Activated CD4-positive, alpha-beta T cell treated with anti-CD3 and anti-CD28 coated beads for 36 hours (primary cell): ENCODE data around the gene DERL2. TPM values are rescaled to one million over a fixed set of nuclear protein-coding genes. Genes with fewer than 3 reads are reported as not detected.

Experiments
- ATAC-seq: fragments of 200-7000 bp; cut with Tn5 transposase; one replicate; pipeline ENCODE4 v1.10.0; 2021; ENCODE audit warnings: mild to moderate bottlenecking, moderate library complexity
- CTCF ChIA-PET: fragments of 350-600 bp; sonication (Branson Sonifier 250); formaldehyde crosslinking; loops from one replicate; lab custom pipeline; 2021; ENCODE audit warnings: antibody characterized with exemption; lab: Charles Lee
- POLR2A ChIA-PET: fragments of 350-600 bp; sonication (Branson Sonifier 250); formaldehyde crosslinking; loops from one replicate; lab custom pipeline; 2021; ENCODE audit warnings: antibody characterized with exemption, inconsistent platforms; lab: Charles Lee
- DNase-seq: peaks from one replicate; pipeline ENCODE4 v3.0.0-alpha.2; 2020
- H3K27ac Mint-ChIP-seq: one replicate; pipeline ENCODE4 v1.8.0; 2021; ENCODE audit warnings: mixed read lengths
- H3K27me3 Mint-ChIP-seq: one replicate; pipeline ENCODE4 v1.8.0; 2021; ENCODE audit warnings: mixed read lengths
- H3K36me3 Mint-ChIP-seq: one replicate; pipeline ENCODE4 v1.8.0; 2021; ENCODE audit warnings: low read depth, mixed read lengths
- H3K4me1 Mint-ChIP-seq: one replicate; pipeline ENCODE4 v1.8.0; 2021; ENCODE audit warnings: mixed read lengths
- H3K4me3 Mint-ChIP-seq: one replicate; pipeline ENCODE4 v1.8.0; 2021; ENCODE audit warnings: mild to moderate bottlenecking, moderate library complexity, mixed read lengths
- H3K9me3 Mint-ChIP-seq: one replicate; pipeline ENCODE4 v1.8.0; 2021; ENCODE audit warnings: low read depth, mixed read lengths
- intact Hi-C, 2 experiments: fragments of 100-400 bp; cut with DNase I in 1 of 2; cut with micrococcal nuclease in 1 of 2; formaldehyde crosslinking; loops; one replicate each; pipeline versions ENCODE4 v1.14.2 to v1.15.1; 2022 to 2024; cut with DNase I, micrococcal nuclease
- total RNA-seq, 2 experiments: library from RNA; stranded (reverse); gene quantifications; one replicate each; pipeline ENCODE4 v1.2.3, GENCODE V29; 2021

The DERL2 gene
- total RNA-seq, 2 experiments from 2014 or later, result 47.7 to 54.9 TPM

DNA sequence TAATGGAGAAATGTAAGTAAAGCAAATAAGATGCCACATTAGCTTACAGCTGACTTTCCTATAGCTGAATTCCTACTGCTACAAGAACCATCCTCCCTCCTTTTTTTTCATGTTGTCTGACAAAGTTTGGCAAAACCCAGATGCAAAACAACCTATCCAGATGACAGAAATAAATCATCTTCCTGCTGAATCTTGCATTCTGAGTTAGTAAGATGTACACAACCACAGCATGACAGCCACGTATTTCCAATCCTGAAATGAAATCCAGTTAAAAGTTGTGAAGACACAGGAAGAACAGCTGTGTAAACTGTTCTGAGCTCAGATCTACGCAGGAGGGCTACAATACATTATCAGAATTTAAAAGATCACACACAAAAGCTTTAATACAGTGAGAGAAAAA is 12.1 kb downstream of the DERL2 start:
- H3K27ac Mint-ChIP-seq, result no peak overlapping the region
- ATAC-seq, result no peak
- no peaks in the 10 kb centered on the region for H3K27me3 Mint-ChIP-seq
- POLR2A ChIA-PET, result interaction anchor here (0.7 to 1.2 kb wide), 2 partner anchors 11 to 12 kb away, joined by 3 read pairs; partner anchors contain the start of genes DERL2 and MIS12
- no peak for DNase-seq
- intact Hi-C loops, result no loop called here
- no peaks in the 10 kb centered on the region for H3K9me3 Mint-ChIP-seq
- peaks cover 28% of the 10 kb centered on the region for H3K36me3 Mint-ChIP-seq
- no peak overlapping the region for H3K4me3 Mint-ChIP-seq
- peaks cover 19% of the 10 kb centered on the region for H3K4me1 Mint-ChIP-seq
- CTCF ChIA-PET, result interaction anchor here (1.3 to 1.5 kb wide), 2 partner anchors 11 to 34 kb away, joined by 3 to 9 read pairs; partner anchors contain the start of genes C1QBP and DERL2

DNA sequence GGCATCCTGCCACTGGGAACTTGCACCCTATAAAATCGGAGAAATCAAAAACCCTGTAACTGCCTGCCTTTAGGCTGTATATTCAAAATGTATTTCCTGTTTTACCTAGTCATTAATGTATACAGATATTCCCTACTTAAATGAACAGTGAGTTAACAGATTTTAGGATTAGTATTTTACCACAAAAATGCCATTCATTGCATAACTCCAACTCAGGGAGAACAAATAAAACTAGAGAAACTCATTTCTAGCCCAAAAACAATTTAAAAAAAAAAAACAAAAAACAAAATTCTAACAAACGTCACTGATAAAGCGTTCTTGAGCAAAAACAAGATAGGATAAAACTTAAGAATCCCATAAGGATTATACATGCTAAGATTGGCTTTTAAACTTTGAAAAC is 13.5 kb downstream of the DERL2 start:
- Mint-ChIP-seq H3K27ac (no peak overlapping the region), H3K36me3 (peaks cover 23% of the 10 kb centered on the region)
- POLR2A ChIA-PET, result no interaction called here

GRCh38 chr17:5468075-5468473 is 17.9 kb downstream of the DERL2 start:
- CTCF ChIA-PET, result interaction anchor here (0.7 to 1.2 kb wide), 5 partner anchors 15 to 62 kb away, joined by 3 to 5 read pairs (median 3); partner anchors contain the start of genes C1QBP and DERL2
- Mint-ChIP-seq H3K36me3 (peaks cover 20% of the 10 kb centered on the region), H3K27me3 (no peaks in the 10 kb centered on the region), H3K4me1 (peaks cover 38% of the 10 kb centered on the region), H3K27ac (peak overlapping the region; percentile 75), H3K9me3 (no peaks in the 10 kb centered on the region), H3K4me3 (peak overlapping the region; percentile 90)
- peak; percentile 35 for DNase-seq
- peak; percentile 14 for ATAC-seq
- intact Hi-C loops, result loop anchor here (1.0 to 5.0 kb wide), 6 partner anchors 29 to 356 kb away; partner anchors contain the start of genes C1QBP (in 2 of the 2), NUP88 (in 1 of the 2), RABEP1 (in 1 of the 2) and ZNF232 (in 1 of the 2)
- POLR2A ChIA-PET, result interaction anchor here (0.8 to 2.4 kb wide), 7 partner anchors 18 to 115 kb away, joined by 3 to 9 read pairs (median 4); partner anchors contain the start of genes C1QBP, DERL2, MIS12 and NUP88

More for the DNA sequence above, 13.5 kb downstream of the DERL2 start:
- Mint-ChIP-seq H3K27me3 (no peaks in the 10 kb centered on the region), H3K9me3 (no peaks in the 10 kb centered on the region), H3K4me3 (no peak overlapping the region), H3K4me1 (peaks cover 20% of the 10 kb centered on the region)
- no peak for ATAC-seq
- no peak for DNase-seq
- intact Hi-C loops, result no loop called here
- CTCF ChIA-PET, result no interaction called here

DNA sequence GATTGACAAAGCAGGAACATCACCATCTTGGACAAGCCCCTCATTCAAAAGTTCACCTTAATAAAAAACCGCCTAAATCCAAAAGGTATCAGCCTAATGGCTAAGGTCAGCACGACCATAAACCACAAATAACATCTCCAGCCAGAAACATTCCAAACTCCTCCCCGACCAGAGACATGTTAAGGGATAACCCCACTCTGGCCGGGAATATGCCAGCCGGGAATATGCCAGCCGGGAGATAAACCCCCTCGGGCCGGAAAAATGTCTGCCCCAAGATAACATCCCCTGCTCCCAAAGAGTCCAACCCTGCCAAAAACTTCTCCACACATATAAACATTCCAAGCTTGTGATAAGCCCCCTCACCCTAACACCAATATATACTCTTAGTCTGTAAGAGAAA is 18.6 kb downstream of the DERL2 start:
- ATAC-seq, result no peak
- H3K4me1 Mint-ChIP-seq, result peaks cover 38% of the 10 kb centered on the region
- peak overlapping the region; percentile 90 for H3K4me3 Mint-ChIP-seq
- POLR2A ChIA-PET, result interaction anchor here (2.4 kb wide), 1 partner anchor 19 kb away, joined by 6 read pairs; the partner anchor contains the start of genes DERL2 and MIS12
- H3K36me3 Mint-ChIP-seq, result peaks cover 20% of the 10 kb centered on the region
- no peaks in the 10 kb centered on the region for H3K27me3 Mint-ChIP-seq
- DNase-seq, result no peak
- no peaks in the 10 kb centered on the region for H3K9me3 Mint-ChIP-seq
- intact Hi-C loops, result loop anchor here in 1 of 2 experiments (5.0 kb wide), 2 partner anchors 185 to 355 kb away; partner anchors contain the start of genes RABEP1 and ZNF232
- CTCF ChIA-PET, result interaction anchor here (0.8 to 1.4 kb wide), 2 partner anchors 28 to 275 kb away, joined by 3 read pairs; partner anchors contain the start of genes C1QBP and ZNF594
- H3K27ac Mint-ChIP-seq, result peak overlapping the region; percentile 75

DNA sequence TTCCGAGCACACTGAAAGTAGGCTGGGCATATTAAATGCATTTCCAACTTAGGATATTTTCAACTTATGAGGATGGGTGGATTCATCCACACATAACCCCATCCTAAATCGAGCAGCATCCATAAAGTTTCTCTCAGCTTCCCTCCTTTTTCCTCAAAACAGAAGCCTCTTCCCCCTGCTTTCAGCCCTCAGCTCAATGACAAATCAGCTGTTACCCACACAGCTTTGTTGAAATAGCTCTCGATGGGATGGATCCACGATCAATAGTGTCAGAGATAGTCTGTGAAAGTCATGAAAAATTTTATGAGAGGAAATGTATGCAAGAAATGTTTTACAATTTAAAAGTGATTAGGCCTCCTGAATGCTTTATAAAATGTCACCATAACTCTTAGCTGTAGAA is 19.7 kb downstream of the DERL2 start:
- Mint-ChIP-seq H3K4me1 (peaks cover 38% of the 10 kb centered on the region), H3K9me3 (no peaks in the 10 kb centered on the region), H3K27ac (no peak overlapping the region), H3K36me3 (peaks cover 26% of the 10 kb centered on the region), H3K4me3 (no peak overlapping the region), H3K27me3 (no peaks in the 10 kb centered on the region)
- POLR2A ChIA-PET, result interaction anchor here (2.4 kb wide), 1 partner anchor 20 kb away, joined by 6 read pairs; the partner anchor contains the start of genes DERL2 and MIS12
- DNase-seq, result no peak
- no peak for ATAC-seq
- CTCF ChIA-PET, result interaction anchor here (1.2 to 1.4 kb wide), 2 partner anchors 27 to 274 kb away, joined by 3 to 6 read pairs; partner anchors contain the start of genes C1QBP and ZNF594
- intact Hi-C loops, result loop anchor here in 1 of 2 experiments (5.0 kb wide), 2 partner anchors 184 to 354 kb away; partner anchors contain the start of genes RABEP1 and ZNF232

GRCh38 chr17:5464717-5465507 is 21.1 kb downstream of the DERL2 start:
- Mint-ChIP-seq H3K27me3 (no peaks in the 10 kb centered on the region), H3K27ac (no peak overlapping the region), H3K4me1 (peaks cover 36% of the 10 kb centered on the region), H3K36me3 (peaks cover 35% of the 10 kb centered on the region), H3K4me3 (no peak overlapping the region), H3K9me3 (no peaks in the 10 kb centered on the region)
- intact Hi-C loops, result loop anchor here in 1 of 2 experiments (5.0 kb wide), 2 partner anchors 183 to 353 kb away; partner anchors contain the start of genes RABEP1 and ZNF232
- CTCF ChIA-PET, result no interaction called here
- POLR2A ChIA-PET, result interaction anchor here (1.2 kb wide), 1 partner anchor 21 kb away, joined by 5 read pairs; the partner anchor contains the start of genes DERL2 and MIS12
- ATAC-seq (no peak), DNase-seq (no peak)

- H3K27ac Mint-ChIP-seq, result no peak overlapping the region
- H3K9me3 Mint-ChIP-seq, result no peaks in the 10 kb centered on the region
- DNase-seq (no peak), ATAC-seq (no peak)
- H3K27me3 Mint-ChIP-seq, result no peaks in the 10 kb centered on the region
- H3K4me1 Mint-ChIP-seq, result no peaks in the 10 kb centered on the region
- intact Hi-C loops, result no loop called here
- H3K4me3 Mint-ChIP-seq, result no peak overlapping the region
- peaks cover 58% of the 10 kb centered on the region for H3K36me3 Mint-ChIP-seq
- ChIA-PET POLR2A (no interaction called here), CTCF (interaction anchor here (0.5 to 2.8 kb wide), 2 partner anchors 7 to 13 kb away, joined by 3 to 20 read pairs; partner anchors contain the start of gene C1QBP)
Observed at GRCh38 chr17:5446786-5447185, 39.2 kb downstream of the DERL2 start.

DNA sequence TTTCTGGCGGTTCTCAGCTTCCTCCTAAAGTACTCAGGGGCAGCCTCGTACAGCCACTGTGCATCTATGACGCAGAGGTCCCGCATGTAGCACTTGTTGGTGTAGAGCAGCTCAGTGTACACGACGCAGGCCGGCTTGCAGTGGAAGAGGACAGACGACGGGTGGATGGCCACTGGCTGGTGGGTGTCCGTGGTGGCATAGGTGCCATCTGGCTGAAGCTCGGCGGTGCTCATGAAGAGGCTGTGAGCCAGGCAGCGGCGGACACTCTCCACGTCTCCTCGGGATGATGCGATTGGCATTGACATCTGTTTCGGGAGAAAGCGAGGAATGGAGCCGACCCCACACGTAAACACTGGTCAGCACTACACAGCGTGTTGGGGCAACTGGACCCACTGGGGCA is 41.8 kb downstream of the DERL2 start:
- Mint-ChIP-seq H3K9me3 (no peaks in the 10 kb centered on the region), H3K27me3 (no peaks in the 10 kb centered on the region), H3K27ac (no peak overlapping the region), H3K4me1 (peaks cover 11% of the 10 kb centered on the region), H3K4me3 (no peak overlapping the region), H3K36me3 (peaks cover 43% of the 10 kb centered on the region)
- no peak for ATAC-seq
- intact Hi-C loops, result no loop called here
- ChIA-PET POLR2A (no interaction called here), CTCF (no interaction called here)
- DNase-seq, result no peak

GRCh38 chr17:5443728-5444127 is 42.2 kb downstream of the DERL2 start:
- Mint-ChIP-seq H3K9me3 (no peaks in the 10 kb centered on the region), H3K4me3 (no peak overlapping the region), H3K4me1 (peaks cover 13% of the 10 kb centered on the region), H3K27me3 (no peaks in the 10 kb centered on the region), H3K27ac (no peak overlapping the region), H3K36me3 (peaks cover 40% of the 10 kb centered on the region)
- ChIA-PET CTCF (no interaction called here), POLR2A (no interaction called here)
- no peak for DNase-seq
- intact Hi-C loops, result no loop called here
- ATAC-seq, result no peak

- intact Hi-C loops, result loop anchor here (1.0 to 5.0 kb wide), 13 partner anchors 20 to 1201 kb away; partner anchors contain the start of genes DERL2 (in 2 of the 2), DHX33 (in 2 of the 2), MIS12 (in 2 of the 2) and NUP88 (in 2 of the 2)
- Mint-ChIP-seq H3K27me3 (no peaks in the 10 kb centered on the region), H3K27ac (peak overlapping the region; percentile 86), H3K4me1 (peaks cover 44% of the 10 kb centered on the region), H3K36me3 (peaks cover 44% of the 10 kb centered on the region), H3K4me3 (peak overlapping the region; percentile 89), H3K9me3 (no peaks in the 10 kb centered on the region)
- DNase-seq (no peak), ATAC-seq (no peak)
- ChIA-PET CTCF (interaction anchor here (0.6 to 2.8 kb wide), 31 partner anchors 9 to 499 kb away, joined by 3 to 20 read pairs (median 5); partner anchors contain the start of genes DERL2, MIS12, NUP88 and RNF167), POLR2A (interaction anchor here (0.9 to 1.5 kb wide), 6 partner anchors 17 to 52 kb away, joined by 3 to 11 read pairs (median 4); partner anchors contain the start of genes DHX33, NUP88 and RPAIN)
Observed at GRCh38 chr17:5439446-5439764, 46.6 kb downstream of the DERL2 start.
